Islet precursor cell (in vitro differentiated cells): ENCODE results near the gene RNF19B.
"Not testable (repeated sequence)": the region's sequence is repeated elsewhere in the genome, so short reads cannot be mapped to it uniquely, and the experiment has no call there.

Experiments used
- DNase-seq: peaks from one replicate; pipeline ENCODE4 v3.0.0-alpha.2; 2018

The RNF19B gene

GRCh38 chr1:32992489-32993323 lies 28.1 kb upstream of the RNF19B start:
- peak; percentile 98 for DNase-seq

- DNase-seq = no peak
Measured at GRCh38 chr1:32991819-32992488, 27.3 kb upstream of the RNF19B start.

GRCh38 chr1:32991386-32991785 lies 26.8 kb upstream of the RNF19B start:
- DNase-seq = no peak

- DNase-seq = no peak
Measured at GRCh38 chr1:32990887-32991286, 26.3 kb upstream of the RNF19B start.

GRCh38 chr1:32989160-32990050 lies 24.8 kb upstream of the RNF19B start:
- DNase-seq = peak; percentile 87

GRCh38 chr1:32988665-32989064 lies 24.1 kb upstream of the RNF19B start:
- no peak for DNase-seq

- no peak for DNase-seq
Measured at GRCh38 chr1:32985226-32985625, 20.6 kb upstream of the RNF19B start.

GRCh38 chr1:32984455-32985171 lies 20.0 kb upstream of the RNF19B start:
- no peak for DNase-seq

GRCh38 chr1:32984090-32984454 lies 19.5 kb upstream of the RNF19B start:
- no peak for DNase-seq

GRCh38 chr1:32983020-32983419 lies 18.4 kb upstream of the RNF19B start:
- peak; percentile 18 for DNase-seq

- DNase-seq = peak; percentile 73
Measured at GRCh38 chr1:32981003-32981901, 16.6 kb upstream of the RNF19B start.

- DNase-seq = no peak
Measured at GRCh38 chr1:32980080-32980479, 15.5 kb upstream of the RNF19B start.

- no peak for DNase-seq
Measured at GRCh38 chr1:32978854-32979253, 14.2 kb upstream of the RNF19B start.

GRCh38 chr1:32977546-32978087 lies 13.0 kb upstream of the RNF19B start:
- peak; percentile 72 for DNase-seq

- not testable (repeated sequence) for DNase-seq
Measured at GRCh38 chr1:32975055-32975454, 10.4 kb upstream of the RNF19B start.

GRCh38 chr1:32973458-32973857 lies 8.8 kb upstream of the RNF19B start:
- not testable (repeated sequence) for DNase-seq

- peak; percentile 90 for DNase-seq
Measured at GRCh38 chr1:32972814-32973428, 8.3 kb upstream of the RNF19B start.

- DNase-seq = no peak
Measured at GRCh38 chr1:32971576-32971975, 7.0 kb upstream of the RNF19B start.

GRCh38 chr1:32971156-32971555 lies 6.5 kb upstream of the RNF19B start:
- DNase-seq = no peak

- no peak for DNase-seq
Measured at GRCh38 chr1:32969566-32969965, 5.0 kb upstream of the RNF19B start.
